ENCODE measurements around the gene PABPN1L. TPM values are rescaled to one million over a fixed set of nuclear protein-coding genes. Genes with fewer than 3 reads are reported as not detected.

The PABPN1L gene
- total and polyA plus RNA-seq, 2 donors (not counting 1 experiment from before 2014, with no cell fraction given), result 0.21 to 0.84 TPM

DNA sequence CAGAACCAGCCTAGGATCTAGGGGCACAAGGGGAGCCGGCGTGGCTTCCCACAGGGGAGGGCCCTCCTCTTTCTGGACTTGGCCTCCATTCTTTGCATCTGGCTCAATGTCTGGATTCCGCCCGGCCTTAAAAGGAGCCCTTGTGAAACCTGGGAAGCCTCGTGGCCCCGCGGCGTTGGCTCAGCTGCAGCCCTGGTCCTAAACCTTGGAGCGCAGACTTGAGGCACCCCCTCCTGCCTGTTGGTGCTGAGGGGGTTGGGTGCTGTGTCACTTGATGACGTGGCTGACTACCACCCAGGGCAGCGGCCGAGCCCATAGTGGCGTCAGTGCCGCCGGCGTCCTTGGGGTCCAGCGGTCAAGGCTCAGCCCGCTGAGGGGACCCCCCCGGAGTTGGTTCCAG, 5.1 kb downstream of the PABPN1L start:
- no peaks in the 10 kb centered on the region for H3K9me3 ChIP-seq (ENCODE audit: control extremely low read depth in 1 of 3, control insufficient read depth in 2 of 3, insufficient read depth in 1 of 3, low read length in 2 of 3)
- H3K9ac ChIP-seq (ENCODE audit: low read length), result no peak overlapping the region
- peaks cover 16% of the 10 kb centered on the region for H3K4me1 Mint-ChIP-seq
- no peak overlapping the region for H3K4me3 Mint-ChIP-seq
- no peak for ATAC-seq (ENCODE audit: low read depth)
- ChIA-PET POLR2A (no interaction called here), CTCF (no interaction called here)
- no peak overlapping the region for H3K4me2 ChIP-seq (replicated peaks; ENCODE audit: low read depth, low read length, poor library complexity, severe bottlenecking)
- no peak for DNase-seq
- H4K20me1 ChIP-seq (ENCODE audit: control insufficient read depth, insufficient read depth, low read length, poor library complexity, severe bottlenecking), result peaks cover 22% of the 10 kb centered on the region
- H3K4me1 ChIP-seq (ENCODE audit: control insufficient read depth in 2 of 2, insufficient read depth in 2 of 2, low read length in 2 of 2), result peaks cover 10 to 13% of the 10 kb centered on the region in 2 donors
- no peaks in the 10 kb centered on the region for H3K27me3 ChIP-seq (replicated peaks in 1 of 4; ENCODE audit: control extremely low read depth in 1 of 4, control insufficient read depth in 3 of 4, insufficient read depth in 4 of 4, low read length in 3 of 4)
- peaks cover 0 to 35% of the 10 kb centered on the region in 2 experiments for H3K36me3 ChIP-seq (replicated peaks in 1 of 2; ENCODE audit: control extremely low read depth in 1 of 2, control insufficient read depth in 1 of 2, extremely low read depth in 1 of 2, insufficient read depth in 2 of 2, low read length in 1 of 2)
- H3K9me3 Mint-ChIP-seq (ENCODE audit: insufficient read depth), result no peaks in the 10 kb centered on the region
- intact Hi-C loops (cut with micrococcal nuclease), result no loop called here
- no peak overlapping the region for H3K27ac Mint-ChIP-seq
- 95% methylated on average over 19 of the region's 19 CpGs for WGBS (ENCODE audit: insufficient coverage)
- peaks cover 41% of the 10 kb centered on the region for H3K79me2 ChIP-seq (ENCODE audit: control insufficient read depth, insufficient read depth, low read length)
- H3K4me3 ChIP-seq (ENCODE audit: control extremely low read depth in 1 of 5, extremely low read depth in 1 of 5, insufficient read depth in 1 of 5, low read depth in 2 of 5, low read length in 4 of 5), result no peak overlapping the region
- no peak overlapping the region for H3K27ac ChIP-seq (ENCODE audit: low read length in 2 of 2)
- no peak for TF ChIP-seq EZH2 (IDR thresholded peaks at IDR 0.05; ENCODE audit: borderline replicate concordance, insufficient read depth, low read depth, low read length, poor library complexity, severe bottlenecking)
- TF ChIP-seq, protein P1, sequence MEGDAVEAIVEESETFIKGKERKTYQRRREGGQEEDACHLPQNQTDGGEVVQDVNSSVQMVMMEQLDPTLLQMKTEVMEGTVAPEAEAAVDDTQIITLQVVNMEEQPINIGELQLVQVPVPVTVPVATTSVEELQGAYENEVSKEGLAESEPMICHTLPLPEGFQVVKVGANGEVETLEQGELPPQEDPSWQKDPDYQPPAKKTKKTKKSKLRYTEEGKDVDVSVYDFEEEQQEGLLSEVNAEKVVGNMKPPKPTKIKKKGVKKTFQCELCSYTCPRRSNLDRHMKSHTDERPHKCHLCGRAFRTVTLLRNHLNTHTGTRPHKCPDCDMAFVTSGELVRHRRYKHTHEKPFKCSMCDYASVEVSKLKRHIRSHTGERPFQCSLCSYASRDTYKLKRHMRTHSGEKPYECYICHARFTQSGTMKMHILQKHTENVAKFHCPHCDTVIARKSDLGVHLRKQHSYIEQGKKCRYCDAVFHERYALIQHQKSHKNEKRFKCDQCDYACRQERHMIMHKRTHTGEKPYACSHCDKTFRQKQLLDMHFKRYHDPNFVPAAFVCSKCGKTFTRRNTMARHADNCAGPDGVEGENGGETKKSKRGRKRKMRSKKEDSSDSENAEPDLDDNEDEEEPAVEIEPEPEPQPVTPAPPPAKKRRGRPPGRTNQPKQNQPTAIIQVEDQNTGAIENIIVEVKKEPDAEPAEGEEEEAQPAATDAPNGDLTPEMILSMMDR (IDR thresholded peaks at IDR 0.05), result no peak
- H3K27me3 Mint-ChIP-seq, result no peaks in the 10 kb centered on the region
- no peak overlapping the region for H2AFZ ChIP-seq (ENCODE audit: insufficient read depth, low read depth, low read length, poor library complexity, severe bottlenecking)

DNA sequence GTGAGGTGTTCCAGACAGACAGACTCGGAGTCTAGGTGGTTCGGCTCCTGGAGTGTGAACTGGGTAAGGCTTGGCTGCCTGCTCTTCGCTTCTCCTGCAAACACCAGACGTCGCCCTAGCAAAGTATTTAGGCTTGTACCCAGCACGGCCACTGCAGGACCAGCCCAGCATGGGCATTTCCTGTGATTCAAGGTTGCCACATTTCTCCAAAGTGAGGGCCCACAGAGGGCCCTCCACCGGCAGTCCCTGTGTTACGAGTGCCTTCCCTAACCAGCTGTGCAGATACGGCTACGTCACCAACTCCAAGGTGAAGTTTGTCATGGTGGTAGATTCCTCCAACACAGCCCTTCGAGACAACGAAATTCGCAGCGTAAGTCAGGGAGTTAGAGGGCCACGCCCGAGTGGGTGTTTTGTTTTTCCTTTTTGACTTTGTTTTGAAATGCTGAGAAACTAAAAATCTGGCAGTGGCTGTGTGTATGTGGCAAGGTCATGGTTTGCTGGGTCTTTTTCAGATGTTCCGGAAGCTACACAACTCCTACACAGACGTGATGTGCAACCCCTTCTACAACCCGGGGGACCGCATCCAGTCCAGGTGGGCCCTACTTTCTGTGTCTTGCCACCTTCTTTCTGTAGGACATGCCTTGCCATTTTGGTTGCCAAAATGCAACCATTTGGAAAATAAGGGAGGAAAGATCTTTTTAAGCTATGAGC, 6.9 kb downstream of the PABPN1L start:
- H3K27me3 Mint-ChIP-seq, result no peaks in the 10 kb centered on the region
- Histone ChIP-seq H3K4me1 (ENCODE audit: control insufficient read depth in 2 of 2, insufficient read depth in 2 of 2, low read length in 2 of 2) (peaks cover 27 to 31% of the 10 kb centered on the region in 2 donors), H2AFZ (ENCODE audit: insufficient read depth, low read depth, low read length, poor library complexity, severe bottlenecking) (no peak overlapping the region), H3K36me3 (replicated peaks in 1 of 2; ENCODE audit: control extremely low read depth in 1 of 2, control insufficient read depth in 1 of 2, extremely low read depth in 1 of 2, insufficient read depth in 2 of 2, low read length in 1 of 2) (peaks cover 0 to 35% of the 10 kb centered on the region in 2 experiments), H3K27ac (ENCODE audit: low read length in 2 of 2) (no peak overlapping the region), H4K20me1 (ENCODE audit: control insufficient read depth, insufficient read depth, low read length, poor library complexity, severe bottlenecking) (peaks cover 27% of the 10 kb centered on the region), H3K4me2 (replicated peaks; ENCODE audit: low read depth, low read length, poor library complexity, severe bottlenecking) (no peak overlapping the region), H3K27me3 (replicated peaks in 1 of 4; ENCODE audit: control extremely low read depth in 1 of 4, control insufficient read depth in 3 of 4, insufficient read depth in 4 of 4, low read length in 3 of 4) (no peaks in the 10 kb centered on the region), H3K4me3 (ENCODE audit: control extremely low read depth in 1 of 5, extremely low read depth in 1 of 5, insufficient read depth in 1 of 5, low read depth in 2 of 5, low read length in 4 of 5) (no peak overlapping the region), H3K79me2 (ENCODE audit: control insufficient read depth, insufficient read depth, low read length) (peaks cover 41% of the 10 kb centered on the region), H3K9ac (ENCODE audit: low read length) (no peak overlapping the region), H3K9me3 (ENCODE audit: control extremely low read depth in 1 of 3, control insufficient read depth in 2 of 3, insufficient read depth in 1 of 3, low read length in 2 of 3) (no peaks in the 10 kb centered on the region)
- H3K27ac Mint-ChIP-seq, result no peak overlapping the region
- DNase-seq, result no peak
- intact Hi-C loops (cut with micrococcal nuclease), result no loop called here
- ChIA-PET CTCF (interaction anchor here (1.1 kb wide), 1 partner anchor 122 kb away, joined by 4 read pairs; no protein-coding TSS in a partner anchor), POLR2A (no interaction called here)
- peaks cover 31% of the 10 kb centered on the region for H3K4me1 Mint-ChIP-seq
- 93% methylated on average over 16 of the region's 20 CpGs for WGBS (ENCODE audit: insufficient coverage)
- no peak overlapping the region for H3K4me3 Mint-ChIP-seq
- ATAC-seq (ENCODE audit: low read depth), result no peak
- TF ChIP-seq EZH2 (IDR thresholded peaks at IDR 0.05; ENCODE audit: borderline replicate concordance, insufficient read depth, low read depth, low read length, poor library complexity, severe bottlenecking), result no peak
- TF ChIP-seq, protein P1 (IDR thresholded peaks at IDR 0.05), result no peak
- H3K9me3 Mint-ChIP-seq (ENCODE audit: insufficient read depth), result no peaks in the 10 kb centered on the region
